Measurements from ENCODE around the gene MRM2.

The MRM2 gene

GRCh38 chr7:2220030-2220429 lies 22.0 kb downstream of the MRM2 start:
- no peak for DNase-seq

- DNase-seq: no peak
Observed at GRCh38 chr7:2219606-2220005, 22.4 kb downstream of the MRM2 start.

GRCh38 chr7:2219136-2219535 lies 22.9 kb downstream of the MRM2 start:
- no peak for DNase-seq

- no peak for DNase-seq
Observed at GRCh38 chr7:2218444-2218785, 23.6 kb downstream of the MRM2 start.

GRCh38 chr7:2217716-2218443 lies 24.1 kb downstream of the MRM2 start:
- DNase-seq: no peak

- DNase-seq: no peak
Observed at GRCh38 chr7:2217206-2217605, 24.8 kb downstream of the MRM2 start.

- no peak for DNase-seq
Observed at GRCh38 chr7:2215851-2216250, 26.2 kb downstream of the MRM2 start.

GRCh38 chr7:2214636-2215035 lies 27.4 kb downstream of the MRM2 start:
- no peak for DNase-seq

- DNase-seq: no peak
Observed at GRCh38 chr7:2213551-2214215, 28.3 kb downstream of the MRM2 start.

GRCh38 chr7:2212906-2213305 lies 29.1 kb downstream of the MRM2 start:
- DNase-seq: no peak

GRCh38 chr7:2211926-2212325 lies 30.1 kb downstream of the MRM2 start:
- no peak for DNase-seq

GRCh38 chr7:2211259-2211880 lies 30.6 kb downstream of the MRM2 start:
- no peak for DNase-seq

GRCh38 chr7:2210551-2211258 lies 31.3 kb downstream of the MRM2 start:
- DNase-seq: no peak

- DNase-seq: no peak
Observed at GRCh38 chr7:2209961-2210323, 32.1 kb downstream of the MRM2 start.

- peak; percentile 50 to 56 for DNase-seq
Observed at GRCh38 chr7:2209146-2209960, 32.7 kb downstream of the MRM2 start.

GRCh38 chr7:2208712-2209111 lies 33.3 kb downstream of the MRM2 start:
- no peak for DNase-seq

GRCh38 chr7:2205036-2205780 lies 36.8 kb downstream of the MRM2 start:
- DNase-seq: no peak

GRCh38 chr7:2204446-2204845 lies 37.6 kb downstream of the MRM2 start:
- DNase-seq: no peak

- no peak for DNase-seq
Observed at GRCh38 chr7:2203766-2204300, 38.2 kb downstream of the MRM2 start.

GRCh38 chr7:2202901-2203765 lies 38.9 kb downstream of the MRM2 start:
- DNase-seq: no peak

GRCh38 chr7:2202361-2202761 lies 39.6 kb downstream of the MRM2 start:
- DNase-seq: no peak
